ENCODE results near the gene ERFE. TPM values are rescaled to one million over a fixed set of nuclear protein-coding genes. Genes with fewer than 3 reads are reported as not detected.

ERFE gene
- total RNA-seq, 2 experiments from 2014 or later = 0.07 to 0.39 TPM

Other genes starting within 250 kb of the ERFE start
- 10 to 100 TPM; 59.2 to 75.5 TPM for gene UBE2F, start 192.0 kb upstream of the ERFE start, total RNA-seq
- 10 to 100 TPM; 59.2 to 60.5 TPM for gene SCLY, start 98.0 kb upstream of the ERFE start, total RNA-seq
- under 1 TPM; 0.16 to 0.21 TPM for gene ESPNL, start 58.6 kb upstream of the ERFE start, total RNA-seq
- gene KLHL30, start 20.3 kb upstream of the ERFE start, total RNA-seq = not detected
- 10 to 100 TPM; 39.2 to 44.3 TPM for gene ILKAP, start 44.7 kb downstream of the ERFE start, total RNA-seq
- gene HES6, start 81.1 kb downstream of the ERFE start, total RNA-seq = 1 to 10 TPM; 1.8 to 4.0 TPM
- gene PER2, start 129.6 kb downstream of the ERFE start, total RNA-seq = 10 to 100 TPM; 12.2 to 13.5 TPM
- 1 to 10 TPM; 8.5 to 9.8 TPM for gene TRAF3IP1, start 161.5 kb downstream of the ERFE start, total RNA-seq

Measured in activated CD4-positive, alpha-beta T cell treated with anti-CD3 and anti-CD28 coated beads for 36 hours (primary cell).